Stimulated activated CD4-positive, alpha-beta T cell treated with anti-CD3 and anti-CD28 coated beads, Interleukin-2, amount 100 ng/mL, for 4 hours (primary cell): Measurements from ENCODE around the gene WDR18.

Experiments
- DNase-seq: peaks from one replicate; pipeline ENCODE4 v3.0.0-alpha.2; 2020; ENCODE audit warnings: low read depth

Gene WDR18

GRCh38 chr19:1008268-1009040 lies 24.3 kb downstream of the WDR18 start:
- DNase-seq, result no peak

- no peak for DNase-seq
Observed at GRCh38 chr19:1009041-1009980, 25.2 kb downstream of the WDR18 start.

- DNase-seq, result no peak
Observed at GRCh38 chr19:1009981-1010538, 25.9 kb downstream of the WDR18 start.

- no peak for DNase-seq
Observed at GRCh38 chr19:1010586-1011510, 26.7 kb downstream of the WDR18 start.

GRCh38 chr19:1011831-1012333 lies 27.7 kb downstream of the WDR18 start:
- no peak for DNase-seq

GRCh38 chr19:1012334-1012733 lies 28.2 kb downstream of the WDR18 start:
- DNase-seq, result no peak

GRCh38 chr19:1013218-1013617 lies 29.1 kb downstream of the WDR18 start:
- DNase-seq, result no peak

- DNase-seq, result no peak
Observed at GRCh38 chr19:1014161-1015060, 30.3 kb downstream of the WDR18 start.

GRCh38 chr19:1015061-1015781 lies 31.1 kb downstream of the WDR18 start:
- no peak for DNase-seq

GRCh38 chr19:1015782-1016646 lies 31.9 kb downstream of the WDR18 start:
- no peak for DNase-seq

- no peak for DNase-seq
Observed at GRCh38 chr19:1016647-1017114, 32.5 kb downstream of the WDR18 start.

- no peak for DNase-seq
Observed at GRCh38 chr19:1017115-1017905, 33.2 kb downstream of the WDR18 start.

- DNase-seq, result no peak
Observed at GRCh38 chr19:1017906-1018305, 33.8 kb downstream of the WDR18 start.

GRCh38 chr19:1018393-1018792 lies 34.2 kb downstream of the WDR18 start:
- DNase-seq, result no peak

GRCh38 chr19:1018932-1019615 lies 34.9 kb downstream of the WDR18 start:
- DNase-seq, result no peak

GRCh38 chr19:1019616-1019961 lies 35.4 kb downstream of the WDR18 start:
- no peak for DNase-seq
